GM08714 (cell line): ENCODE results near the gene AHRR.
"Not testable (repeated sequence)": the region's sequence is repeated elsewhere in the genome, so short reads cannot be mapped to it uniquely, and the experiment has no call there.

Experiments used
- H3K4me3 ChIP-seq: fragments of 200-500 bp; sonication (Bioruptor generic); 2 replicates; pipeline ENCODE4 v1.5.1; 2014; ENCODE audit warnings: mild to moderate bottlenecking, low read length, inconsistent platforms
- ZNF274 ChIP-seq: IDR thresholded peaks from 2 replicates; pipeline ENCODE4 v1.6.1; 2012; ENCODE audit warnings: mild to moderate bottlenecking, low read depth, low read length

Gene AHRR

DNA sequence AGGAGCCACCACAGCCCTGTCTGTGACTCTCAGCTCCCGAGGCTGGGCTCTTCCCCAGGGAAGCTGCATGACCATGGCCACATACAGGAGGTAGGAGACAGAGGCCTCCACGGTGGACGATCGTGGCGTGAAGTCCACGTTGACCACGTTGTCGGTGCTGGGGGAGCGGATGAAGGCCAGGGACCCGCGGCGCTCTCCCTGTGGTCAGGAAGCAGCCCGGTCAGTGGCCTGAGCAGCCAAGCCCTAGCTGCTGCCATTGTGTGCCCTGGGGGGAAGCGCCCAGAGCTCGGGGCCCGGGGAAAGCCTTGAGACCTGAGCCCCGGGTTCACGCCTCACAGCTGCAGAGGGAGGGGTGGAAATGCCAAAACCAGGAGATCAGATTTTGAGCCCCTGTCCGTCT lies 155.7 kb downstream of the AHRR start:
- no peak for TF ChIP-seq ZNF274

DNA sequence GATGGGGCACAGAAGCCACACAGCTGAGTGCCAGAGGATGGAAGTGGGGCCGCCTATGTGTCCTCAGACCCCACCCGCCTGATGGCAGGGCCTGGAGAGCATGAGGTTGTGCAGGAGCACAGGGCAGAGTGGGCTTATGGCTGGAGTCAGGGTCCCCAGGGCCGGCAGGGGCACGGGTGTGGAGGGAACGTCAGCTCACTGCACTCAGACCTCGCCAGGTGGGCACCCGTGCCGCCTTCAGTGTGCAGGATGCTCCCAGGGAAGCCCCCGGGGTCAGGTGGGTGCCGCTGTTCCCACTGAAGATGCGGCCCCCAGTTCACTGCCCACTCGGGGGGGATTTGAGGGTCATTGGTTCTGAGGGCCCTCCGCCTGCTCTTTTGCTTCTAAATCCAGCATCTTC lies 156.4 kb downstream of the AHRR start:
- TF ChIP-seq ZNF274, result no peak
- no peak overlapping the region for H3K4me3 ChIP-seq

More for the DNA sequence above, 155.7 kb downstream of the AHRR start:
- no peak overlapping the region for H3K4me3 ChIP-seq

DNA sequence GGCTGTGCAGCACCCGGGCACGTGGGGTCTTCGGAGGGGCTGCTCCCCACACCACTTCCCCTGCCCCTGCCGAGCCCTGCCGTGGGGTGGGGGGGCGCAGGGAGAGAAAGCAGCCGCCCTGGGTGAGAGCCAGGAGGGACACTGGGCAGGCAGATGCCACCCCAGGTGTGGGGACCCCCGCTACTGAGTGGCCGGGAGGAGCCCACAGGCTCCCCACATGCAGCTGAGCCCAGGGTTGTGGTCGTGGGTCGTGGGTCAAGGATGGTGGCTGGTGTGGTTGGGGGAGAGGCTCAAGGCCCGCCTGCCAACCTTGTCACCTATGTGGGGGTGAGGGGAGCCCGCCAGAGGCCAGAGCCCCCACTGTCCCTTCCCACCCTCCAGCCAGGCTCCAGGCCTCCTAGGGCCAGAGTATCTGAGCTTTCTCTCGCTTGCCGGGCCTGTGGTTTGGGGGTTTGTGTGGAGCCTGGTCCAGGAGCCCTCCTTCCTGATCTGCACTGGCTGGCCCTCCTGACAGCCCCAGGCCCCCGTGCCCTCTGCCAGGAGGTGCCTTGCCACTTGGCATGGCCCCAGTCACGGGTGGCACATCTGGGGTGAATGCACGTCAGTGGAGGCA lies 157.0 kb downstream of the AHRR start:
- H3K4me3 ChIP-seq, result no peak overlapping the region

DNA sequence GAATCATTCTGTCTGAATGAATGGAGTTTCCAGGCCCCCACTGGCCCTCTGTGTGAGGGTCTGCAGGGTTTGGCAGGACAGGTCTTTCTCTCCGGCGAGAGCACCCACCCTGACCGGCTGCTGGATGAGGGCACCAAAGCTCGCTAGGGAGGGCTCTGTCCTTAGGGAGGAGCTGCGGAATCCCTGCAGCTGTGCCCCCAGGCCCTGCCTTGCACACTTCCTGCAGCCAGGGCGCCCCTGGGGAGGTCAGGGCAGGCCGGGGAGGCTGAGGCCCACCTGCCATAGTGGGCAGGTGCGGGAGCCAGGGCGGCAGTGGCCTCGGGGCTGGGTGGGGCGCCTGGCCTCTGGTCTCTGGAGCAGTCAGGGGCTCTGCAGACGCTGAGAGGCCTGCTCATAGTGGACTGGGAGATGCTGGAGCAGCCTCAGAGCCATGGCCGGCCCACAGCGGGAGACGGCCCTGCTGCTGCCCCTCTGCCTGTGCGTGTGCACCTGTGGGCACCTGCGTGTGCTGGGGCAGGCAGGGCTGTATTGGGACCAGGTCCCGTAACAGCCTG lies 157.5 kb downstream of the AHRR start:
- H3K4me3 ChIP-seq, result no peak overlapping the region
- no peak for TF ChIP-seq ZNF274

More for the DNA sequence above, 157.0 kb downstream of the AHRR start:
- TF ChIP-seq ZNF274, result no peak

DNA sequence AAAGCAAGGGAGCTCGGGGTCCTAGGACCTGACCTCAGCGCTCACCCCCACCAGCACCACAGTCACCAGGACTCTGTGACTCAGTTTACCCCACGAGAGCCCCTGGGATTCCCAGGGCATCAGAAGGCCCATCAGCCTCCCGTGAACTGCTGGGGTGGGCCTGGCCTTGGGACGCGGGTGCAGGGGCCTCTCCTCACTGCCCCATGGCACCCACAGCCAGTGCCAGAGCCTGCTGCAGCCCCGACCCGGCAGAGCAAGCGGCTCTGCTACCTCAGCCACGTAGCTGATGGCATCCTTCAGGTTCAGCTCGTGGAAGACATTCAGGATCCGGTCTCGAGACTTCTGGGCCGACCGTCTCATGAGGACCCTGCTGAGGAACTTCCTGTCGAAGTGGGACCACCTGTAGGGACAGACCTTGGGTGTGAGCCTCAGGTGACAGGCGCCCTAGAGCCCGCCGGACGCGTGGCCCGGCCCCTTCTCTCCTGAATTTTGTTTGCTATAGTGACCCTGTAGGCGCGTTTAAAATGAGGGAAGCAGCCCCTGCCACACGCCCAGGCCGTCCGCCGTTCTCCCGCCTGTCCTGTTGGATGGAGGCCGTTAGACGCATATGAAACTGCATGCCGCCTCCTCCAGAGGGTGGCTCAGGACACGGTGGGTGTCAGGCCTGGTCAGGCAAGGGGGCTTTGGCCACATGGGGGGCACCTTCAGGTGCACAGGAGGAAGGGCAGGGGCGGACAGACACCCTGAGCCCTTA lies 158.2 kb downstream of the AHRR start:
- TF ChIP-seq ZNF274, result no peak
- no peak overlapping the region for H3K4me3 ChIP-seq

DNA sequence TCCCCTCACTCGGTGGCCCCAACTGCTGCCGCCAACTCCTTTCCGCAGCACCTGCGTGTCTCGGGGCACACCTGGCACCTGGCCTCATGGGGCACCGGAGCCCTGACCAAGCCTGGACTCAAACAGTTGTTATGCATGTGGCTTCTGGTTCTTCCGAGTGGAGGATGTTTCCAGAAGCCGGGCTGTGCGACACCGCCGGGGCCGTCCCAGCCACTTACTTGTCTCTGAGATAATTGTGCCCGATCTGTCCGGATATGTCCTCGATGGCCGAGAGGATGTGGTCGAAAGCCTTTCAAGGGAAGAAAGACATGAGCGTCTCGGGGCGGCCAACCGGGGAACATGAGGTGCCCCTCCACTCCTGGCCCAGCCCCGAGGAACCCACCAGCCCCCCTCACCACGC lies 159.8 kb downstream of the AHRR start:
- H3K4me3 ChIP-seq, result no peak overlapping the region

DNA sequence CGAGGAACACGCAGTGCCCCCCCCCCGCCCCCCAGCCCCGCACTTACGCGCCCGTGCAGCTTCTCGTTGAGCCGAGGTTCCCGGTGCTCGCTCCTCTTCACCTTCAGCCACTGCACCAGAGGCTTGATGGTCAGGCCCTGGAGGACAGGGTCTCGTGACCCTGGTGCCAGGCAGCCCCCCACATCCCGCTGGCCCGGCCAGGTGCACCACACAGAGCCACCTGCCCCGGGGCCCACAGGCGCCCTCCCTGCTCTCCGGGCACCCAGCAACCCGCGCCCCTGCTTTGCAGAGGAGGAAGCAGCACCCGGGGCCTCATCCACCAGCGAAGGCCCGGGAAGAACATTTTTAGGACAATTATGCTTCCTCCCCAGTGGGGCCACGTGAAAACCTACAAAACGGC lies 160.5 kb downstream of the AHRR start:
- TF ChIP-seq ZNF274, result no peak
- H3K4me3 ChIP-seq, result no peak overlapping the region

More for the DNA sequence above, 159.8 kb downstream of the AHRR start:
- TF ChIP-seq ZNF274, result no peak

DNA sequence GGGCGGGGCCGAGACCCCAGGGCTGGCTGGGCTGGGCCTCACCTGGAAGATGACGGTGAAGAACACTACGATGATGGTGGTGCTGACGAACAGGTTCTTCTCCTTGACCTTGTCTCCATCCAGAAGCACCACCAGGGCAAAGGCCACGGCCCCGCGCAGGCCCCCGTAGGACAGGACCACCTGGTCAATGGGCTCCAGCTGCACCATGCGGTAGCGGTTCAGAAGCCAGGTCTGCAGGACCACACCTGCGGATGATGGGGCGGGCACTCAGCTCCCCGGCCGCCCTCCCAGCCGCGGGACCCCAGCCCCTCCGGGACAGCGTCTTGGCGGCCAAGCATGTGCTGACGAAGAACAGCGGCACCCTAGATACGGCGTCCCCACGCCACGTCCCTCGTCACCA lies 161.0 kb downstream of the AHRR start:
- H3K4me3 ChIP-seq, result no peak overlapping the region
- TF ChIP-seq ZNF274, result no peak

DNA sequence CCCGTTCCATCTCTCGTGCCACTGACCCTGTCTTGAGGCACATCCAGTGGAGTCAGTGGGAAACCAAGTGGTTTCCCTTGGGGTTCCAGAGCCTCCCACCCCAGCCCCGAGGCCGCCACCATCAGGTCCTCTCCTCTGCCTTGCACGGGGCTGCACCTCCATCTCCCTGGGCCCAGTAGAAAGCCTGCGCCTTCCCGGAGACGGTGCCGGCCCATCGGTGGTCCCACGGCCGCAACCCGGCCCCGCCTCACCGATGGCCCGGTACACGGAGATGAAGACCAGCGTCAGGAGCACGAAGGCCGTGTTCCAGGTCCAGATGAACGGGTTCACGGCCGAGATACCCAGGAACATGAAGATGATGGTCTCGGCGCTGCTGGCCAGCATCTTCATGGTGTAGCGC lies 161.5 kb downstream of the AHRR start:
- no peak overlapping the region for H3K4me3 ChIP-seq
- TF ChIP-seq ZNF274, result no peak

DNA sequence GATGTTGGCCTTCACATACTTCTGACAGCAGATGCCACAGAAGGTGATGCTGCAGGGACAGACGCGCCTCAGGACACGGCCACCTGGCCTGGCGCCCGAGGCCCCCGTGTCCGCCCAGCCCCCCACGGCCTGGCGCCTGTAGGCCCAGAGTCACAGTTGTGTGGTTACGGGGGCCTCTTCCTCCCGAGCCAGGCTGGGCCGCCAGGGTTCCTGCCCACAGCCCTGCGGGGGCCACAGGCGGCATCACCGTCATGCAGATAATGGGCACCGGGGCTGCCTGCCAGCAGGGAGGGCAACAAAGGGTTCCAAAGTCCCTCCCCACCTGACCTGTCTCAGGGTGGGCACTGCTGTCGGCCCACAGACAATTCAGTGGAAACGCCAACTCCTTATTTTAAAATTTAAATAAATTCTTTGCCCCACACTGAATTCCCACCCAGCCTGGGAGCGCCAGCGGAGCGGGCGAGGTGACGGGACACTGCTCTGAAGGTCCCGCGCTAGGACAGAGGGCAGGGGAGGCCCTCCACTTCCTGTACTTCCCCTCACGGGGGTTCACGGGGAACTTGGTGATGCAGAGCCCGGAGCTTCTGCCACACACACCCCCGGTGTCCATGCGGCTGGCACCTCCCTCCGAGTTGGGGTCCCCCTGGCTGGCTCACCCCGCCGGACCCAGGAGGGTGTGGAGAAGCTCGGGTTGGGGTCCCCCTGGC lies 162.1 kb downstream of the AHRR start:
- H3K4me3 ChIP-seq, result no peak overlapping the region
- no peak for TF ChIP-seq ZNF274

DNA sequence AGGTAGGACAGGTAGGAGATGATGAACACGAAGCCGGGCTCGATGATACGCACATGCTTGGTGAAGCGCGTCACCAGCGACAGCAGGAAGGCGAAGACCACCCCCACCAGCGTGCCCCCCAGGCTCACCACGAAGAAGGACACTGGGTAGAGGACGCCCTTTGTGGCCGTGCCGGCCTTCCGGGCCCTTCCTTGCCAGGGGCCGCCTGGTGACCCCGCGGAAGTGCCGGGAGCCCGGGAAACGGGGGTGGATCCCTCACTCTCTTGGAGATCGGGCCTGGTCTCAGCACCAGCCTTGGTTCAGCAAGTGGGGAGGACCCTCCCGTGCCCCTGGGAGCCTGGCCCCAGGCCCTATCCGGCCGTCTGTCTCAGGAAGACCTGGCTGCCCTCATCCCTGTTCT lies 163.0 kb downstream of the AHRR start:
- TF ChIP-seq ZNF274, result no peak
- H3K4me3 ChIP-seq, result no peak overlapping the region

DNA sequence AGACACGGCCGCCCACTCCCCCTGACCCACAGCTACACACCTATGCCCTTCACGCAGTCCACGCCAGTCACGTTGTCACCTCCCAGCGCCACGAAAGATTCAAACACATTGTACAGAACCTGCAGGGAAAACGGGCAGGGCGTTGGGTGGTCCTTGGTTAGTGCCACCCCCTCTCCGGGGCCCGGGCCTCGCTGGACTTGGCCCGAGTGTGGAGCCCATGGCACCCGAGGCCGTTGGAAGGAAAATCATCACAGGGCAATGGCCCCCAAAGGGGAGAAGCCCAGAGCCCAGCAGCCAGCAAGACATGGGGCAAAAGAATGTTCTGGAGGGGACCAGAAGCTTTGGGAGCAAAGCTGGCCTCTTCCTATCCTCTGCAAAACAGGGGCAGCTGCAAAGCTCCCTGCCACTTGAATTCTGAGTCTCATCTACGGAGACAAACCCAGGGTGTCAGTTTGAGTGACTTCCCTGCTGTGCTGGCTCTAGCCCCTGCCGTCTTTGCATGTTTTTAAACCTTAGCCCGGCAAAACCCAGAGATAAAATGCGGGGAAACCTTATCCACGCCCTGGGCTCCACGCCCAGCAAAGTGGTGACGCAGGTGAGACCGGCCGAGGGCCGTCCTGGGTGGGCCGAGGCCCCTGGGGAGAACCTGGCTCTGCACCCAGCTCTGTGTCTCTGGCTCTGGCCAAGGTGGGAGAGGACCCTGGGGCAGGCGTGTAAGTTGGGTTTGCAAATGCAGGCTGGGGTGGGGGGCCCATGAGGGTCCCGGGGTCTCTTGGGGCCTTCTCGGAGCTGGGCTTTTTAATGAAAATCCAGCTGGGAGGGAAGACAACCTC lies 163.8 kb downstream of the AHRR start:
- no peak for TF ChIP-seq ZNF274
- H3K4me3 ChIP-seq, result no peak overlapping the region

DNA sequence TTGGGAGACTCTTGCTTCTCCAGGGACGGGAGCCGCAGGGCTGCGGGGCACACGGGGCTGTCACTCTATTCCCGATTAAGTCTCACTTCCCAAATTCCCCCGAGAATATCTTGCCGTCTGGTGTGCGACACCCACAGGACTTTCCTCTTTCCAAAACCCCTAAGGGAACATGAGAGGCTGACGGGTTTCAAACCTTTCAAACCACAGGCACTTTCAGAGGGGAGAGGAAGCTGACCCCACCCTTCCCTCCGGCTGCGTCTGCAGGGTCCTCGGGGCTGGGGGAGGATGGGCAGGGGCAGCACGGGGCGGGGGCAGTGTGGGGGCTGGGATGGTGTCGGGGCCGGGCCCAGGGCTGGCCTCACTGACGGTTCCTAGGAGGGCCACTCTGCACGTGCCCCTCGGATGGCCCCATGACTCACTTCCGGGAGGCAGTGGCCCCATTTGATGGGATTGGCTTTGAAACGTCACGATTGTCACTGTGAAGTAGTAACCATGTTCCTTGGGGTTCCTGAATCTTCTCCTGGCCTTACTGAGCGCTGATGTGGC lies 164.5 kb downstream of the AHRR start:
- no peak for TF ChIP-seq ZNF274
- H3K4me3 ChIP-seq, result no peak overlapping the region

DNA sequence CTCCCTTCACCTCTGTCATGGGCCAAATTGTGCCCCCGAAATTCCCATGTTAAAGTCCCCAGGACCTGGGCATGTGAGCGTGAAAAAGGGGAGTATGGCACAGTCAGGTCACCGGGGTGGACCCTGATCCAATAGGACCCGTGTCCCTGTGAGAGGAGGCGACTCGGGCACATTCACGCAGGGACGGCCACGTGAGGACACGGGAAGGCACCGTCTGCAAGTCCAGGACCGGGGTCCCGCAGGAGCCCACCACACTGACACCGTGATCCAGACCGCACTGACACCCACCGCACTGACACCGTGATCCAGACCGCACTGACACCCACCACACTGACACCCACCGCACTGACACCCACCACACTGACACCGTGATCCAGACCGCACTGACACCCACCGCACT lies 165.1 kb downstream of the AHRR start:
- not testable (repeated sequence) for H3K4me3 ChIP-seq
